GM23338 (cell line): ENCODE measurements around the gene ZNF670.

Source experiments
- CREB1 ChIP-seq: fragments of 250-450 bp; sonication (Bioruptor Pico); IDR thresholded peaks from 2 replicates; pipeline ENCODE4 v1.5.0; 2020; ENCODE audit warnings: low read depth, mild to moderate bottlenecking, moderate library complexity
- EZH2phosphoT487 ChIP-seq: fragments of 200-600 bp; sonication (generic); IDR thresholded peaks from one replicate; pipeline ENCODE4 v1.8.1; 2018; ENCODE audit warnings: antibody characterized with exemption; ENCODE audit not compliant: unreplicated experiment
- POLR2AphosphoS5 ChIP-seq: IDR thresholded peaks from 2 replicates; pipeline ENCODE4 v1.6.1; 2016; ENCODE audit warnings: antibody characterized with exemption, low read depth
- TF ChIP-seq, protein P1 (sequence below), 2 experiments: fragments of 200-600 bp in 1 of 2; sonication (generic) in 1 of 2; conservative IDR thresholded peaks; 2 replicates each; pipeline versions ENCODE4 v1.5.1 to v1.6.1; 2016 to 2017; ENCODE audit warnings: antibody characterized with exemption in 2 of 2, low read depth in 2 of 2, mild to moderate bottlenecking in 2 of 2, moderate library complexity in 1 of 2
- TF ChIP-seq, protein P2 (sequence below): IDR thresholded peaks from one replicate; pipeline ENCODE4 v1.6.1; 2018; ENCODE audit warnings: antibody characterized with exemption; ENCODE audit not compliant: unreplicated experiment

DNA sequence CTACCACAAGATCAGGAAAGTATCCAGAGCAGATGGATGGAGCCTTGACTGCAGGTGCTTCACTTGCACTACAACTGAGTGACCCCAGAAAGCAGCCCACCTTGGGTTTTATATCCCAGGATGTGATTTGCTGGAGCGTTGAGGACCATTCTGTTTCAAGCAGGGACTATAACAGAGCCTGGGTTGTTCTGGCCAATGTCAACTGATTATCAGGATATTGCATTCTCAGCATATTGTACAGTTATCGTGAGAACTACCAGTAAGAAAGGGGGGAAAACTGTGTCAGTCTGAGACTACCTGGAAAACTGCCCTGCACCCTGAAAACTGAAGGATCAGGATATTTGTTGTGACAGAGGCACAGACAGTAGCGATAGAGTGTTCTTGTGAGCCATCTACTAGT, 17.5 kb upstream of the ZNF670 start:
- TF ChIP-seq EZH2phosphoT487 (no peak), POLR2AphosphoS5 (no peak), CREB1 (CRISPR knock-in tag) (no peak)
- TF ChIP-seq, protein P1, sequence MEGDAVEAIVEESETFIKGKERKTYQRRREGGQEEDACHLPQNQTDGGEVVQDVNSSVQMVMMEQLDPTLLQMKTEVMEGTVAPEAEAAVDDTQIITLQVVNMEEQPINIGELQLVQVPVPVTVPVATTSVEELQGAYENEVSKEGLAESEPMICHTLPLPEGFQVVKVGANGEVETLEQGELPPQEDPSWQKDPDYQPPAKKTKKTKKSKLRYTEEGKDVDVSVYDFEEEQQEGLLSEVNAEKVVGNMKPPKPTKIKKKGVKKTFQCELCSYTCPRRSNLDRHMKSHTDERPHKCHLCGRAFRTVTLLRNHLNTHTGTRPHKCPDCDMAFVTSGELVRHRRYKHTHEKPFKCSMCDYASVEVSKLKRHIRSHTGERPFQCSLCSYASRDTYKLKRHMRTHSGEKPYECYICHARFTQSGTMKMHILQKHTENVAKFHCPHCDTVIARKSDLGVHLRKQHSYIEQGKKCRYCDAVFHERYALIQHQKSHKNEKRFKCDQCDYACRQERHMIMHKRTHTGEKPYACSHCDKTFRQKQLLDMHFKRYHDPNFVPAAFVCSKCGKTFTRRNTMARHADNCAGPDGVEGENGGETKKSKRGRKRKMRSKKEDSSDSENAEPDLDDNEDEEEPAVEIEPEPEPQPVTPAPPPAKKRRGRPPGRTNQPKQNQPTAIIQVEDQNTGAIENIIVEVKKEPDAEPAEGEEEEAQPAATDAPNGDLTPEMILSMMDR (conservative IDR thresholded peaks at IDR 0.05; ENCODE audit: low read depth in 2 of 2): no peak
- TF ChIP-seq, protein P2, sequence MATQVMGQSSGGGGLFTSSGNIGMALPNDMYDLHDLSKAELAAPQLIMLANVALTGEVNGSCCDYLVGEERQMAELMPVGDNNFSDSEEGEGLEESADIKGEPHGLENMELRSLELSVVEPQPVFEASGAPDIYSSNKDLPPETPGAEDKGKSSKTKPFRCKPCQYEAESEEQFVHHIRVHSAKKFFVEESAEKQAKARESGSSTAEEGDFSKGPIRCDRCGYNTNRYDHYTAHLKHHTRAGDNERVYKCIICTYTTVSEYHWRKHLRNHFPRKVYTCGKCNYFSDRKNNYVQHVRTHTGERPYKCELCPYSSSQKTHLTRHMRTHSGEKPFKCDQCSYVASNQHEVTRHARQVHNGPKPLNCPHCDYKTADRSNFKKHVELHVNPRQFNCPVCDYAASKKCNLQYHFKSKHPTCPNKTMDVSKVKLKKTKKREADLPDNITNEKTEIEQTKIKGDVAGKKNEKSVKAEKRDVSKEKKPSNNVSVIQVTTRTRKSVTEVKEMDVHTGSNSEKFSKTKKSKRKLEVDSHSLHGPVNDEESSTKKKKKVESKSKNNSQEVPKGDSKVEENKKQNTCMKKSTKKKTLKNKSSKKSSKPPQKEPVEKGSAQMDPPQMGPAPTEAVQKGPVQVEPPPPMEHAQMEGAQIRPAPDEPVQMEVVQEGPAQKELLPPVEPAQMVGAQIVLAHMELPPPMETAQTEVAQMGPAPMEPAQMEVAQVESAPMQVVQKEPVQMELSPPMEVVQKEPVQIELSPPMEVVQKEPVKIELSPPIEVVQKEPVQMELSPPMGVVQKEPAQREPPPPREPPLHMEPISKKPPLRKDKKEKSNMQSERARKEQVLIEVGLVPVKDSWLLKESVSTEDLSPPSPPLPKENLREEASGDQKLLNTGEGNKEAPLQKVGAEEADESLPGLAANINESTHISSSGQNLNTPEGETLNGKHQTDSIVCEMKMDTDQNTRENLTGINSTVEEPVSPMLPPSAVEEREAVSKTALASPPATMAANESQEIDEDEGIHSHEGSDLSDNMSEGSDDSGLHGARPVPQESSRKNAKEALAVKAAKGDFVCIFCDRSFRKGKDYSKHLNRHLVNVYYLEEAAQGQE: no peak
